Breast epithelium (tissue), 4 donors: ENCODE measurements around the gene NKX6-2. TPM values are rescaled to one million over a fixed set of nuclear protein-coding genes. Genes with fewer than 3 reads are reported as not detected.

Experiments used
- DNase-seq, 2 donors: peaks; one replicate each; pipeline ENCODE4 v3.0.0-alpha.2; 2019; ENCODE audit warnings: low spot score in 2 of 2
- H3K27ac ChIP-seq, 2 donors: fragments of 200-600 bp; sonication (generic) in 1 of 2; one replicate each; pipeline ENCODE4 v1.5.1; 2016 to 2019; ENCODE audit warnings: mild to moderate bottlenecking in 1 of 2
- H3K27me3 ChIP-seq, 2 donors: fragments of 200-600 bp; sonication (generic) in 1 of 2; one replicate each; pipeline versions ENCODE4 v1.5.1 to v1.6.0; 2017 to 2019; ENCODE audit warnings: control low read depth in 1 of 2, mild to moderate bottlenecking in 1 of 2
- H3K36me3 ChIP-seq: fragments of 200-600 bp; one replicate; pipeline ENCODE4 v1.5.1; 2019
- H3K4me1 ChIP-seq, 2 donors: fragments of 200-600 bp; sonication (generic); one replicate each; pipeline ENCODE4 v1.5.1; 2016 to 2019; ENCODE audit warnings: control low read depth in 1 of 2
- H3K4me3 ChIP-seq, 3 donors: fragments of 200-600 bp; sonication (generic); 1 replicate in 2 of 3; 2 replicates in 1 of 3; pipeline ENCODE4 v1.5.1; 2016 to 2019; ENCODE audit warnings: mild to moderate bottlenecking in 3 of 3, moderate library complexity in 2 of 3
- H3K9me3 ChIP-seq, 2 donors: fragments of 200-600 bp; sonication (generic) in 1 of 2; one replicate each; pipeline ENCODE4 v1.5.1; 2016 to 2019; ENCODE audit warnings: control low read depth in 1 of 2
- CTCF ChIP-seq, 3 donors: fragments of 450-650 bp; IDR thresholded peaks; one replicate each; pipeline ENCODE4 v1.5.1; 2016 to 2017; ENCODE audit warnings: antibody characterized with exemption in 3 of 3, mild to moderate bottlenecking in 3 of 3, moderate library complexity in 3 of 3
- POLR2A ChIP-seq: fragments of 450-650 bp; IDR thresholded peaks from one replicate; pipeline ENCODE4 v1.6.1; 2016; ENCODE audit warnings: antibody characterized with exemption, mild to moderate bottlenecking, moderate library complexity
- POLR2AphosphoS5 ChIP-seq, 3 donors: sonication (generic); formaldehyde crosslinking; IDR thresholded peaks; one replicate each; pipeline ENCODE4 v1.6.1; 2017; ENCODE audit warnings: antibody characterized with exemption in 3 of 3
- intact Hi-C: fragments of 100-400 bp; cut with DNase I; formaldehyde crosslinking; loops from one replicate; pipeline ENCODE4 v1.15.1; 2023; ENCODE audit warnings: low total_unique reads
- total RNA-seq, 3 donors: library from RNA; depleted of rRNA; stranded (reverse); fragments of >200 nt; gene quantifications; one replicate each; pipeline ENCODE4 v1.1.0, GENCODE V29; 2016

Gene NKX6-2
- total RNA-seq, 3 donors from 2014 or later = not detected

GRCh38 chr10:132783165-132783939 is 2.6 kb downstream of the NKX6-2 start:
- no peaks in the 10 kb centered on the region for H3K4me1 ChIP-seq
- peaks cover 13 to 17% of the 10 kb centered on the region in 2 donors for H3K9me3 ChIP-seq
- no peak for DNase-seq
- intact Hi-C loops = no loop called here
- H3K4me3 ChIP-seq = no peak overlapping the region
- H3K27ac ChIP-seq = no peak overlapping the region
- peaks cover 0 to 47% of the 10 kb centered on the region in 2 donors for H3K27me3 ChIP-seq
- TF ChIP-seq POLR2A (no peak), POLR2AphosphoS5 (IDR thresholded peaks at IDR 0.05) (no peak), CTCF (IDR thresholded peaks at IDR 0.05) (no peak)
- no peaks in the 10 kb centered on the region for H3K36me3 ChIP-seq

GRCh38 chr10:132781556-132781955 is 4.4 kb downstream of the NKX6-2 start:
- no peak for DNase-seq
- intact Hi-C loops = no loop called here
- Histone ChIP-seq H3K36me3 (no peaks in the 10 kb centered on the region), H3K27me3 (peaks cover 0 to 29% of the 10 kb centered on the region in 2 donors), H3K4me3 (no peak overlapping the region), H3K27ac (no peak overlapping the region), H3K9me3 (peaks cover 13 to 17% of the 10 kb centered on the region in 2 donors), H3K4me1 (no peaks in the 10 kb centered on the region)
- TF ChIP-seq POLR2AphosphoS5 (IDR thresholded peaks at IDR 0.05) = no peak
- TF ChIP-seq CTCF (IDR thresholded peaks at IDR 0.05) = no peak
- TF ChIP-seq POLR2A = no peak

GRCh38 chr10:132780356-132780755 is 5.6 kb downstream of the NKX6-2 start:
- H3K27ac ChIP-seq = no peak overlapping the region
- no peak overlapping the region for H3K4me3 ChIP-seq
- no peak for TF ChIP-seq POLR2A
- no peak for TF ChIP-seq CTCF (IDR thresholded peaks at IDR 0.05)
- TF ChIP-seq POLR2AphosphoS5 (IDR thresholded peaks at IDR 0.05) = no peak
- no peak for DNase-seq
- no peaks in the 10 kb centered on the region for H3K4me1 ChIP-seq
- peaks cover 13 to 17% of the 10 kb centered on the region in 2 donors for H3K9me3 ChIP-seq
- intact Hi-C loops = no loop called here
- peaks cover 0 to 21% of the 10 kb centered on the region in 2 donors for H3K27me3 ChIP-seq
- H3K36me3 ChIP-seq = no peaks in the 10 kb centered on the region

GRCh38 chr10:132779549-132780294 is 6.2 kb downstream of the NKX6-2 start:
- Histone ChIP-seq H3K27me3 (peaks cover 0 to 14% of the 10 kb centered on the region in 2 donors), H3K4me3 (no peak overlapping the region), H3K36me3 (no peaks in the 10 kb centered on the region), H3K4me1 (no peaks in the 10 kb centered on the region), H3K27ac (no peak overlapping the region), H3K9me3 (peaks cover 12 to 14% of the 10 kb centered on the region in 2 donors)
- no peak for DNase-seq
- no peak for TF ChIP-seq CTCF (IDR thresholded peaks at IDR 0.05)
- no peak for TF ChIP-seq POLR2AphosphoS5 (IDR thresholded peaks at IDR 0.05)
- TF ChIP-seq POLR2A = no peak
- intact Hi-C loops = no loop called here

- H3K4me1 ChIP-seq = no peaks in the 10 kb centered on the region
- H3K4me3 ChIP-seq = no peak overlapping the region
- intact Hi-C loops = no loop called here
- H3K27ac ChIP-seq = no peak overlapping the region
- no peaks in the 10 kb centered on the region for H3K36me3 ChIP-seq
- peaks cover 0 to 4% of the 10 kb centered on the region in 2 donors for H3K9me3 ChIP-seq
- TF ChIP-seq POLR2AphosphoS5 (IDR thresholded peaks at IDR 0.05) (no peak), CTCF (IDR thresholded peaks at IDR 0.05) (no peak), POLR2A (no peak)
- no peaks in the 10 kb centered on the region for H3K27me3 ChIP-seq
- DNase-seq = no peak
Observed at GRCh38 chr10:132777441-132777840, 8.5 kb downstream of the NKX6-2 start.
